NT2/D1 (cell line): ENCODE measurements around the gene ST6GALNAC3.

Source experiments
- SUZ12 ChIP-seq: IDR thresholded peaks from 2 replicates; pipeline ENCODE4 v1.6.1; 2011; ENCODE audit not compliant: insufficient read length, insufficient read depth; ENCODE audit errors: extremely low read depth
- YY1 ChIP-seq: IDR thresholded peaks from 2 replicates; pipeline ENCODE4 v1.6.1; 2011; ENCODE audit not compliant: insufficient read length, insufficient read depth
- ZNF274 ChIP-seq: IDR thresholded peaks from 2 replicates; pipeline ENCODE4 v1.6.1; 2011; ENCODE audit warnings: mild to moderate bottlenecking, low read depth, low read length

- no peak for TF ChIP-seq ZNF274
- TF ChIP-seq SUZ12 = no peak
- TF ChIP-seq YY1 = no peak
Measured at GRCh38 chr1:76482272-76482671, 407.7 kb downstream of the ST6GALNAC3 start.
